Measurements from ENCODE around the gene ERC1.

Gene ERC1

GRCh38 chr12:1284611-1285010 lies 293.6 kb downstream of the ERC1 start:
- no peak overlapping the region for H4K91ac ChIP-seq (ENCODE audit: low read length)
- no peaks in the 10 kb centered on the region for H3K27me3 ChIP-seq (ENCODE audit: control insufficient read depth in 1 of 2, insufficient read depth in 1 of 2, low read length in 2 of 2)
- no peak overlapping the region for H2BK12ac ChIP-seq (ENCODE audit: low read length in 2 of 2)
- H3K4ac ChIP-seq (ENCODE audit: low read depth in 1 of 2, low read length in 2 of 2): no peak overlapping the region
- H2AFZ ChIP-seq (ENCODE audit: low read depth, low read length): no peak overlapping the region
- no peak overlapping the region for H4K8ac ChIP-seq (ENCODE audit: low read length)
- H3K4me3 ChIP-seq (ENCODE audit: insufficient read depth in 1 of 2, low read depth in 1 of 2, low read length in 2 of 2): no peak overlapping the region
- H2BK120ac ChIP-seq (ENCODE audit: low read depth, low read length): no peak overlapping the region
- H3K18ac ChIP-seq (ENCODE audit: low read depth in 1 of 2, low read length in 2 of 2): no peak overlapping the region
- no peak overlapping the region for H3K9ac ChIP-seq (ENCODE audit: low read length)
- H2BK5ac ChIP-seq (ENCODE audit: low read depth, low read length, poor library complexity, severe bottlenecking): no peak overlapping the region
- H3K23ac ChIP-seq (ENCODE audit: low read length in 2 of 2): no peak overlapping the region
- H3K14ac ChIP-seq (ENCODE audit: low read length in 2 of 2): no peak overlapping the region
- H3K79me1 ChIP-seq (replicated peaks; ENCODE audit: low read length, poor library complexity, severe bottlenecking): peaks cover 6% of the 10 kb centered on the region
- H3K27ac ChIP-seq (ENCODE audit: low read length, poor library complexity, severe bottlenecking): no peak overlapping the region
- H3K9me3 ChIP-seq (ENCODE audit: control insufficient read depth, low read length): no peaks in the 10 kb centered on the region
- WGBS: 98% methylated on average over 3 of the region's 4 CpGs
- no peak overlapping the region for H3K4me2 ChIP-seq (ENCODE audit: low read length, poor library complexity, severe bottlenecking)
- no peak overlapping the region for H2BK15ac ChIP-seq (ENCODE audit: low read depth, poor library complexity, severe bottlenecking)
- no peak overlapping the region for H2AK5ac ChIP-seq (ENCODE audit: low read length, severe bottlenecking)
- no peaks in the 10 kb centered on the region for H3K4me1 ChIP-seq (ENCODE audit: control insufficient read depth, insufficient read depth, low read depth, low read length)
- H3K36me3 ChIP-seq (ENCODE audit: control insufficient read depth in 1 of 2, insufficient read depth in 2 of 2, low read depth in 1 of 2, low read length in 2 of 2): no peaks in the 10 kb centered on the region
- no peak for DNase-seq

GRCh38 chr12:1287446-1287975 lies 296.5 kb downstream of the ERC1 start:
- Histone ChIP-seq H2AK5ac (ENCODE audit: low read length, severe bottlenecking) (no peak overlapping the region), H2AFZ (ENCODE audit: low read depth, low read length) (no peak overlapping the region), H3K4me3 (ENCODE audit: insufficient read depth in 1 of 2, low read depth in 1 of 2, low read length in 2 of 2) (no peak overlapping the region), H3K4ac (ENCODE audit: low read depth in 1 of 2, low read length in 2 of 2) (no peak overlapping the region), H3K23ac (ENCODE audit: low read length in 2 of 2) (no peak overlapping the region), H2BK15ac (ENCODE audit: low read depth, poor library complexity, severe bottlenecking) (no peak overlapping the region), H2BK120ac (ENCODE audit: low read depth, low read length) (no peak overlapping the region), H3K4me2 (ENCODE audit: low read length, poor library complexity, severe bottlenecking) (no peak overlapping the region), H3K9me3 (ENCODE audit: control insufficient read depth, low read length) (no peaks in the 10 kb centered on the region), H3K27me3 (ENCODE audit: control insufficient read depth in 1 of 2, insufficient read depth in 1 of 2, low read length in 2 of 2) (no peaks in the 10 kb centered on the region), H3K18ac (ENCODE audit: low read depth in 1 of 2, low read length in 2 of 2) (no peak overlapping the region), H3K14ac (ENCODE audit: low read length in 2 of 2) (no peak overlapping the region), H3K36me3 (ENCODE audit: control insufficient read depth in 1 of 2, insufficient read depth in 2 of 2, low read depth in 1 of 2, low read length in 2 of 2) (peaks cover 0 to 12% of the 10 kb centered on the region in 2 experiments), H4K91ac (ENCODE audit: low read length) (no peak overlapping the region), H3K9ac (ENCODE audit: low read length) (no peak overlapping the region), H3K79me1 (replicated peaks; ENCODE audit: low read length, poor library complexity, severe bottlenecking) (peaks cover 4% of the 10 kb centered on the region), H3K4me1 (ENCODE audit: control insufficient read depth, insufficient read depth, low read depth, low read length) (no peaks in the 10 kb centered on the region), H4K8ac (ENCODE audit: low read length) (no peak overlapping the region), H2BK5ac (ENCODE audit: low read depth, low read length, poor library complexity, severe bottlenecking) (no peak overlapping the region), H3K27ac (ENCODE audit: low read length, poor library complexity, severe bottlenecking) (no peak overlapping the region), H2BK12ac (ENCODE audit: low read length in 2 of 2) (no peak overlapping the region)
- 97% methylated on average over 2 of the region's 3 CpGs for WGBS
- no peak for DNase-seq

GRCh38 chr12:1288333-1288732 lies 297.3 kb downstream of the ERC1 start:
- no peak overlapping the region for H2AFZ ChIP-seq (ENCODE audit: low read depth, low read length)
- no peaks in the 10 kb centered on the region for H3K27me3 ChIP-seq (ENCODE audit: control insufficient read depth in 1 of 2, insufficient read depth in 1 of 2, low read length in 2 of 2)
- H2BK12ac ChIP-seq (ENCODE audit: low read length in 2 of 2): no peak overlapping the region
- H2BK15ac ChIP-seq (ENCODE audit: low read depth, poor library complexity, severe bottlenecking): no peak overlapping the region
- H4K91ac ChIP-seq (ENCODE audit: low read length): no peak overlapping the region
- H3K4me3 ChIP-seq (ENCODE audit: insufficient read depth in 1 of 2, low read depth in 1 of 2, low read length in 2 of 2): no peak overlapping the region
- H3K4me1 ChIP-seq (ENCODE audit: control insufficient read depth, insufficient read depth, low read depth, low read length): no peaks in the 10 kb centered on the region
- H3K18ac ChIP-seq (ENCODE audit: low read depth in 1 of 2, low read length in 2 of 2): no peak overlapping the region
- no peak overlapping the region for H3K9ac ChIP-seq (ENCODE audit: low read length)
- H3K27ac ChIP-seq (ENCODE audit: low read length, poor library complexity, severe bottlenecking): no peak overlapping the region
- no peaks in the 10 kb centered on the region for H3K9me3 ChIP-seq (ENCODE audit: control insufficient read depth, low read length)
- H3K14ac ChIP-seq (ENCODE audit: low read length in 2 of 2): no peak overlapping the region
- H2BK5ac ChIP-seq (ENCODE audit: low read depth, low read length, poor library complexity, severe bottlenecking): no peak overlapping the region
- DNase-seq: no peak
- H2BK120ac ChIP-seq (ENCODE audit: low read depth, low read length): no peak overlapping the region
- H3K23ac ChIP-seq (ENCODE audit: low read length in 2 of 2): no peak overlapping the region
- H4K8ac ChIP-seq (ENCODE audit: low read length): no peak overlapping the region
- H3K4me2 ChIP-seq (ENCODE audit: low read length, poor library complexity, severe bottlenecking): no peak overlapping the region
- peaks cover 0 to 12% of the 10 kb centered on the region in 2 experiments for H3K36me3 ChIP-seq (ENCODE audit: control insufficient read depth in 1 of 2, insufficient read depth in 2 of 2, low read depth in 1 of 2, low read length in 2 of 2)
- no peak overlapping the region for H2AK5ac ChIP-seq (ENCODE audit: low read length, severe bottlenecking)
- no peak overlapping the region for H3K4ac ChIP-seq (ENCODE audit: low read depth in 1 of 2, low read length in 2 of 2)
- WGBS: 98% methylated on average over 6 of the region's 7 CpGs
- H3K79me1 ChIP-seq (replicated peaks; ENCODE audit: low read length, poor library complexity, severe bottlenecking): peaks cover 4% of the 10 kb centered on the region

GRCh38 chr12:1289371-1290155 lies 298.5 kb downstream of the ERC1 start:
- no peak overlapping the region for H3K23ac ChIP-seq (ENCODE audit: low read length in 2 of 2)
- H2BK5ac ChIP-seq (ENCODE audit: low read depth, low read length, poor library complexity, severe bottlenecking): no peak overlapping the region
- no peaks in the 10 kb centered on the region for H3K4me1 ChIP-seq (ENCODE audit: control insufficient read depth, insufficient read depth, low read depth, low read length)
- H4K8ac ChIP-seq (ENCODE audit: low read length): no peak overlapping the region
- no peak overlapping the region for H2AFZ ChIP-seq (ENCODE audit: low read depth, low read length)
- H3K79me1 ChIP-seq (replicated peaks; ENCODE audit: low read length, poor library complexity, severe bottlenecking): peaks cover 4% of the 10 kb centered on the region
- no peak overlapping the region for H3K4ac ChIP-seq (ENCODE audit: low read depth in 1 of 2, low read length in 2 of 2)
- H2BK12ac ChIP-seq (ENCODE audit: low read length in 2 of 2): no peak overlapping the region
- no peak overlapping the region for H2AK5ac ChIP-seq (ENCODE audit: low read length, severe bottlenecking)
- H3K9me3 ChIP-seq (ENCODE audit: control insufficient read depth, low read length): no peaks in the 10 kb centered on the region
- no peak overlapping the region for H3K18ac ChIP-seq (ENCODE audit: low read depth in 1 of 2, low read length in 2 of 2)
- DNase-seq: no peak
- H3K36me3 ChIP-seq (ENCODE audit: control insufficient read depth in 1 of 2, insufficient read depth in 2 of 2, low read depth in 1 of 2, low read length in 2 of 2): peaks cover 0 to 12% of the 10 kb centered on the region in 2 experiments
- H3K9ac ChIP-seq (ENCODE audit: low read length): peak overlapping the region; percentile 34
- H3K4me2 ChIP-seq (ENCODE audit: low read length, poor library complexity, severe bottlenecking): no peak overlapping the region
- H3K27ac ChIP-seq (ENCODE audit: low read length, poor library complexity, severe bottlenecking): no peak overlapping the region
- no peak overlapping the region for H2BK15ac ChIP-seq (ENCODE audit: low read depth, poor library complexity, severe bottlenecking)
- 87% methylated on average over 3 of the region's 7 CpGs for WGBS
- H3K27me3 ChIP-seq (ENCODE audit: control insufficient read depth in 1 of 2, insufficient read depth in 1 of 2, low read length in 2 of 2): no peaks in the 10 kb centered on the region
- H2BK120ac ChIP-seq (ENCODE audit: low read depth, low read length): no peak overlapping the region
- no peak overlapping the region for H4K91ac ChIP-seq (ENCODE audit: low read length)
- H3K14ac ChIP-seq (ENCODE audit: low read length in 2 of 2): no peak overlapping the region
- H3K4me3 ChIP-seq (ENCODE audit: insufficient read depth in 1 of 2, low read depth in 1 of 2, low read length in 2 of 2): no peak overlapping the region

Data from mesenchymal stem cell (in vitro differentiated cells and primary cell).